ENCODE measurements around the gene TSR3.

DNA sequence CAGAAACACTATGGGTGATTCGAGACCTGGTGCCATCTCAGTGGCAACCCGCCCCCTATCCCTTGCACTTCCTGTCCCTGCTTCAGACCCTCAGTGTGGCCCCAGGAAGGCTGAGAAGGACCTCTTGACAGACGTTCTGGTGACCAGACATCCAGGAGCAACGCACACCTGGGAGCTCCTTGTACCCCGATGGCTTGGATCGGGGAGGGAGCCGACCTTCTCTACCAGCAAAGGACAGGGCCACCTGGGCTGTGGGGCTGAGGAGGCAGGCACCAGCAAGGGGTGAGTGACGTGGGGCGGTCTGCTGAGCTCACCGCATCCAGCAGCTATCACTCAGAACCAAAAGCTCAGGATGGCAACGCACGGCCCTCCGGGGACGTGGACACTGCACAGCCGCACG, 35.7 kb upstream of the TSR3 start:
- TF ChIP-seq EZH2phosphoT487 (IDR thresholded peaks at IDR 0.05; ENCODE audit: insufficient read depth, low read depth) (no peak), EZH2 (IDR thresholded peaks at IDR 0.05; ENCODE audit: insufficient read depth, poor library complexity, severe bottlenecking) (no peak)

Data from GM23248 (cell line).